Hepatocyte (in vitro differentiated cells): ENCODE measurements around the gene SORBS2. TPM values are rescaled to one million over a fixed set of nuclear protein-coding genes. Genes with fewer than 3 reads are reported as not detected.

Experiments used
- DNase-seq: peaks from one replicate; pipeline ENCODE4 v3.0.0-alpha.2; 2016; ENCODE audit warnings: low spot score
- H2AFZ ChIP-seq: fragments of 200-600 bp; sonication (generic); 2 replicates; pipeline ENCODE4 v1.6.0; 2016; ENCODE audit warnings: antibody characterized with exemption, mild to moderate bottlenecking
- H3K27ac ChIP-seq: fragments of 200-600 bp; sonication (generic); 2 replicates; pipeline ENCODE4 v1.5.1; 2016; ENCODE audit warnings: mild to moderate bottlenecking
- H3K27me3 ChIP-seq: fragments of 200-600 bp; sonication (generic); 2 replicates; pipeline ENCODE4 v1.6.1; 2016
- H3K36me3 ChIP-seq: fragments of 200-600 bp; sonication (generic); replicated peaks from 2 replicates; pipeline ENCODE4 v1.5.1; 2016; ENCODE audit warnings: low read depth; ENCODE audit not compliant: insufficient read depth
- H3K4me1 ChIP-seq: fragments of 200-600 bp; sonication (generic); 2 replicates; pipeline ENCODE4 v1.5.1; 2016; ENCODE audit warnings: mild to moderate bottlenecking, moderate library complexity; ENCODE audit not compliant: insufficient read depth
- H3K4me2 ChIP-seq: fragments of 200-600 bp; sonication (generic); 2 replicates; pipeline ENCODE4 v1.6.0; 2016
- H3K4me3 ChIP-seq: fragments of 200-600 bp; sonication (generic); 2 replicates; pipeline ENCODE4 v1.5.1; 2016; ENCODE audit warnings: mild to moderate bottlenecking
- H3K79me2 ChIP-seq: fragments of 200-600 bp; sonication (generic); 2 replicates; pipeline ENCODE4 v1.6.0; 2017; ENCODE audit warnings: mild to moderate bottlenecking
- H3K9me2 ChIP-seq: fragments of 200-600 bp; sonication (generic); replicated peaks from 2 replicates; pipeline ENCODE4 v1.6.0; 2017; ENCODE audit warnings: mild to moderate bottlenecking; ENCODE audit not compliant: insufficient read depth
- H3K9me3 ChIP-seq: fragments of 200-600 bp; sonication (generic); 2 replicates; pipeline ENCODE4 v1.5.1; 2016; ENCODE audit warnings: low read depth, mild to moderate bottlenecking
- H4K20me1 ChIP-seq: fragments of 200-600 bp; sonication (generic); 2 replicates; pipeline ENCODE4 v1.6.0; 2016; ENCODE audit warnings: mild to moderate bottlenecking; ENCODE audit not compliant: insufficient read depth, poor library complexity, severe bottlenecking
- CTCF ChIP-seq: fragments of 200-600 bp; sonication (generic); IDR thresholded peaks from 2 replicates; pipeline ENCODE4 v1.5.1; 2016; ENCODE audit warnings: antibody characterized with exemption, mild to moderate bottlenecking; ENCODE audit not compliant: poor library complexity
- EZH2 ChIP-seq: fragments of 200-600 bp; sonication (generic); IDR thresholded peaks from 2 replicates; pipeline ENCODE4 v1.6.1; 2016; ENCODE audit warnings: antibody characterized with exemption, mild to moderate bottlenecking, borderline replicate concordance
- EZH2phosphoT487 ChIP-seq: fragments of 200-600 bp; sonication (generic); IDR thresholded peaks from one replicate; pipeline ENCODE4 v1.6.1; 2018; ENCODE audit warnings: antibody characterized with exemption, mild to moderate bottlenecking, low read depth, moderate library complexity; ENCODE audit not compliant: unreplicated experiment, severe bottlenecking
- WGBS: methylation state at CpG from one replicate; pipeline ENCODE4 v1.1.6; 2016; ENCODE audit warnings: low lambda C conversion rate; ENCODE audit errors: missing lambda C conversion rate; 5-methylcytosine and 5-hydroxymethylcytosine counted together
- polyA plus RNA-seq: library from polyadenylated mRNA; unstranded; fragments of >200 nt; fragmentation: Nextera tagmentation; extraction: Ambion mirVana; gene quantifications from 2 replicates; pipeline ENCODE4 v1.2.1, GENCODE V29; 2016
- total RNA-seq: library from RNA; depleted of rRNA; stranded (reverse); fragments of >200 nt; gene quantifications from 2 replicates; pipeline ENCODE4 v1.2.3, GENCODE V29; 2014

The SORBS2 gene
- total and polyA plus RNA-seq, 2 experiments from 2014 or later = 43.4 to 52.1 TPM

- 96% methylated on average over 4 of the region's 4 CpGs for WGBS
- no peak for TF ChIP-seq EZH2phosphoT487
- no peak for TF ChIP-seq CTCF
- Histone ChIP-seq H3K27me3 (no peaks in the 10 kb centered on the region), H3K4me2 (no peak overlapping the region), H3K36me3 (no peaks in the 10 kb centered on the region), H2AFZ (no peak overlapping the region), H3K4me1 (no peaks in the 10 kb centered on the region), H3K9me2 (no peaks in the 10 kb centered on the region), H3K4me3 (no peak overlapping the region), H3K27ac (no peak overlapping the region), H4K20me1 (no peaks in the 10 kb centered on the region), H3K79me2 (no peaks in the 10 kb centered on the region), H3K9me3 (no peaks in the 10 kb centered on the region)
- no peak for DNase-seq
These were observed 147.5 kb downstream of the SORBS2 start for GRCh38 chr4:185664481-185664880.

DNA sequence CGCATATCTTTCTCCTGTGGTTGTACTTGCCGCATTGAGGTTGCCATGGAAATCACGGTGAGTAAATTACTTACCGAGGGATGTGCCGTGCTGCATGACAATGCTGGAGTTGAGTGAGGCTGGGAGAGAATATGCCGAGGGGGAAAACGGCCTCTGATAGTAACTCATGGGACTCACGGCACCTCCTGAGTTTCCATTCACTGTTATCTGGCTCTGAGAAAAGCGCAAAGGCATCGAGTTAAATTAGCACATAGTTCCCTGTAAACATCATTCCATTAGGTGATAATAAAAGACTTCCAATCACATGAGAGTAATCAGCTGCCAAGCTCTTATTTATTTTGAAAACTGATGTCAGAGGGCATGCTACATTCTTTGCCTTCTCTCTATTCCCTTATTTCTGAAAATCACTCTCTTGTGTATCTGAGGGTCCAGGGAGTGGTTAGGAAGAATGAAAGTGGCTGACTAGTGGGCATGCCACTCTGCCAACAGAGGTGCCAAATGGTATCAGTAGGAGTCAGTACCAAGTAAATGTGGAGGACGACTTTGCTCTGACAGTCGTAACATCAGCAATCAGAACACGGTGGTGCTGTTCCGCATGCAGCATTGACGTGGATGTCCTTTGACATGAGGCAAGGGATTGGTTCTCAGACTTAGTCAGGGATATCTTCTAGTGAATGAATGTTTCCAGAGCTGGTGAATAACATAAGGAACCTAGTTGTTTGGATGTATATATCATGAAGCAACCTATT is 149.8 kb downstream of the SORBS2 start:
- no peak for DNase-seq
- Histone ChIP-seq H2AFZ (no peak overlapping the region), H4K20me1 (no peaks in the 10 kb centered on the region), H3K4me3 (no peak overlapping the region), H3K27me3 (no peaks in the 10 kb centered on the region), H3K36me3 (no peaks in the 10 kb centered on the region), H3K27ac (no peak overlapping the region), H3K4me1 (peaks cover under 1% of the 10 kb centered on the region), H3K79me2 (no peaks in the 10 kb centered on the region), H3K4me2 (no peak overlapping the region), H3K9me2 (no peaks in the 10 kb centered on the region), H3K9me3 (no peaks in the 10 kb centered on the region)
- TF ChIP-seq EZH2 = no peak
- TF ChIP-seq EZH2phosphoT487 = no peak
- TF ChIP-seq CTCF = no peak
- WGBS = 91% methylated on average over 15 of the region's 15 CpGs

DNA sequence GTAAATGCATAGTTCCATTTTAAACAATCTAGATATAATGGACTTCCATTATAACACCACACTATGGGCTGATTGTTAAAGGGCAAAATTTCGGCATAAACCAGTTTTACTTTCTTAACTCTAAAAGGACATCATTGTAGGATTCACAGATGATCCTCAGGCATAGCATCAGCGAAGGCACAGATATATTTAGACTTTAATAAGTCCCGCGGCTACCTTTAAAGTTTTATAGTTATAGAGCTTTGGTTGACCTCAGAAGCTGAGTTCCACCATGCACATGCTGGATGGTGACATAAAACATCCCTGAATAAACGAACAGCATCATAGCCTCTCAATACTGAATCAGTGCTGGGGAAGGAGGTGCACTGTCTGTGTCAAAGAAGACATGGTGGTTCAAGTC is 151.7 kb downstream of the SORBS2 start:
- H4K20me1 ChIP-seq = no peaks in the 10 kb centered on the region
- no peak for DNase-seq
- no peak overlapping the region for H3K4me2 ChIP-seq
- H3K79me2 ChIP-seq = no peaks in the 10 kb centered on the region
- no peaks in the 10 kb centered on the region for H3K9me2 ChIP-seq
- H3K36me3 ChIP-seq = no peaks in the 10 kb centered on the region
- H3K27me3 ChIP-seq = no peaks in the 10 kb centered on the region
- no peak for TF ChIP-seq EZH2phosphoT487
- TF ChIP-seq EZH2 = no peak
- no peak for TF ChIP-seq CTCF
- H3K27ac ChIP-seq = no peak overlapping the region
- no peak overlapping the region for H2AFZ ChIP-seq
- 81% methylated on average over 5 of the region's 5 CpGs for WGBS
- peaks cover 9% of the 10 kb centered on the region for H3K4me1 ChIP-seq
- no peak overlapping the region for H3K4me3 ChIP-seq
- H3K9me3 ChIP-seq = no peaks in the 10 kb centered on the region

- Histone ChIP-seq H2AFZ (no peak overlapping the region), H3K79me2 (no peaks in the 10 kb centered on the region), H3K27me3 (no peaks in the 10 kb centered on the region), H3K4me3 (no peak overlapping the region), H3K9me2 (no peaks in the 10 kb centered on the region), H3K4me1 (peaks cover 15% of the 10 kb centered on the region), H3K27ac (no peak overlapping the region), H3K4me2 (no peak overlapping the region), H3K36me3 (no peaks in the 10 kb centered on the region), H4K20me1 (no peaks in the 10 kb centered on the region), H3K9me3 (no peaks in the 10 kb centered on the region)
- DNase-seq = no peak
- 94% methylated on average over 1 of the region's 1 CpG for WGBS
- TF ChIP-seq EZH2phosphoT487 (no peak), EZH2 (no peak), CTCF (no peak)
These were observed 154.3 kb downstream of the SORBS2 start for GRCh38 chr4:185657699-185658098.
